T-helper 2 cell treated with Interferon-gamma antibody and Interleukin-4, amounts not matched to agents 5 μg/mL and 100 μg/mL, for 36 hours (primary cell): ENCODE data around the gene CAPN9.
"Not testable (repeated sequence)": the region's sequence is repeated elsewhere in the genome, so short reads cannot be mapped to it uniquely, and the experiment has no call there.

Source experiments
- DNase-seq: peaks from one replicate; pipeline ENCODE4 v3.0.0; 2021; ENCODE audit warnings: low spot score
- H3K27ac Mint-ChIP-seq: one replicate; pipeline ENCODE4 v1.8.0; 2021; ENCODE audit warnings: mild to moderate bottlenecking, mixed read lengths
- H3K27me3 Mint-ChIP-seq: one replicate; pipeline ENCODE4 v1.8.0; 2021; ENCODE audit warnings: low read depth, mixed read lengths
- H3K36me3 Mint-ChIP-seq: one replicate; pipeline ENCODE4 v1.8.0; 2021; ENCODE audit warnings: low read depth, mixed read lengths
- H3K4me1 Mint-ChIP-seq: one replicate; pipeline ENCODE4 v1.8.0; 2021; ENCODE audit warnings: low read depth, mixed read lengths
- H3K4me3 Mint-ChIP-seq: one replicate; pipeline ENCODE4 v1.8.0; 2022; ENCODE audit warnings: mild to moderate bottlenecking, moderate library complexity, mixed read lengths
- H3K9me3 Mint-ChIP-seq: one replicate; pipeline ENCODE4 v1.8.0; 2021; ENCODE audit warnings: mixed read lengths

The CAPN9 gene

GRCh38 chr1:230831771-230832170 is 84.6 kb downstream of the CAPN9 start:
- H3K27me3 Mint-ChIP-seq: peaks cover 2% of the 10 kb centered on the region
- H3K27ac Mint-ChIP-seq: no peak overlapping the region
- no peaks in the 10 kb centered on the region for H3K9me3 Mint-ChIP-seq
- no peak overlapping the region for H3K4me3 Mint-ChIP-seq
- DNase-seq: no peak
- H3K4me1 Mint-ChIP-seq: no peaks in the 10 kb centered on the region
- H3K36me3 Mint-ChIP-seq: no peaks in the 10 kb centered on the region

- Mint-ChIP-seq H3K4me1 (no peaks in the 10 kb centered on the region), H3K4me3 (no peak overlapping the region), H3K36me3 (no peaks in the 10 kb centered on the region), H3K27ac (no peak overlapping the region), H3K9me3 (no peaks in the 10 kb centered on the region), H3K27me3 (peaks cover 2% of the 10 kb centered on the region)
- no peak for DNase-seq
Observed at GRCh38 chr1:230832476-230832875, 85.3 kb downstream of the CAPN9 start.

GRCh38 chr1:230833511-230833910 is 86.3 kb downstream of the CAPN9 start:
- Mint-ChIP-seq H3K9me3 (no peaks in the 10 kb centered on the region), H3K36me3 (no peaks in the 10 kb centered on the region), H3K27ac (no peak overlapping the region), H3K4me1 (no peaks in the 10 kb centered on the region), H3K27me3 (peaks cover 2% of the 10 kb centered on the region), H3K4me3 (no peak overlapping the region)
- DNase-seq: no peak

- H3K4me1 Mint-ChIP-seq: no peaks in the 10 kb centered on the region
- no peak overlapping the region for H3K4me3 Mint-ChIP-seq
- no peaks in the 10 kb centered on the region for H3K36me3 Mint-ChIP-seq
- no peak overlapping the region for H3K27ac Mint-ChIP-seq
- no peaks in the 10 kb centered on the region for H3K9me3 Mint-ChIP-seq
- peaks cover 2% of the 10 kb centered on the region for H3K27me3 Mint-ChIP-seq
- DNase-seq: no peak
Observed at GRCh38 chr1:230834292-230834691, 87.1 kb downstream of the CAPN9 start.

GRCh38 chr1:230836347-230836746 is 89.2 kb downstream of the CAPN9 start:
- H3K9me3 Mint-ChIP-seq: no peaks in the 10 kb centered on the region
- no peaks in the 10 kb centered on the region for H3K36me3 Mint-ChIP-seq
- no peaks in the 10 kb centered on the region for H3K4me1 Mint-ChIP-seq
- H3K27me3 Mint-ChIP-seq: no peaks in the 10 kb centered on the region
- H3K27ac Mint-ChIP-seq: no peak overlapping the region
- no peak overlapping the region for H3K4me3 Mint-ChIP-seq
- DNase-seq: no peak

GRCh38 chr1:230836793-230837192 is 89.6 kb downstream of the CAPN9 start:
- no peak for DNase-seq
- no peaks in the 10 kb centered on the region for H3K4me1 Mint-ChIP-seq
- no peak overlapping the region for H3K4me3 Mint-ChIP-seq
- H3K9me3 Mint-ChIP-seq: no peaks in the 10 kb centered on the region
- no peak overlapping the region for H3K27ac Mint-ChIP-seq
- no peaks in the 10 kb centered on the region for H3K27me3 Mint-ChIP-seq
- no peaks in the 10 kb centered on the region for H3K36me3 Mint-ChIP-seq

GRCh38 chr1:230839173-230839572 is 92.0 kb downstream of the CAPN9 start:
- Mint-ChIP-seq H3K4me3 (no peak overlapping the region), H3K9me3 (no peaks in the 10 kb centered on the region), H3K27me3 (no peaks in the 10 kb centered on the region), H3K27ac (no peak overlapping the region), H3K4me1 (no peaks in the 10 kb centered on the region), H3K36me3 (no peaks in the 10 kb centered on the region)
- no peak for DNase-seq

GRCh38 chr1:230842801-230843200 is 95.6 kb downstream of the CAPN9 start:
- no peak for DNase-seq
- H3K27ac Mint-ChIP-seq: no peak overlapping the region
- H3K4me3 Mint-ChIP-seq: no peak overlapping the region
- H3K27me3 Mint-ChIP-seq: no peaks in the 10 kb centered on the region
- no peaks in the 10 kb centered on the region for H3K36me3 Mint-ChIP-seq
- no peaks in the 10 kb centered on the region for H3K4me1 Mint-ChIP-seq
- no peaks in the 10 kb centered on the region for H3K9me3 Mint-ChIP-seq

GRCh38 chr1:230843503-230844309 is 96.5 kb downstream of the CAPN9 start:
- H3K9me3 Mint-ChIP-seq: no peaks in the 10 kb centered on the region
- no peaks in the 10 kb centered on the region for H3K27me3 Mint-ChIP-seq
- DNase-seq: no peak
- no peaks in the 10 kb centered on the region for H3K4me1 Mint-ChIP-seq
- no peaks in the 10 kb centered on the region for H3K36me3 Mint-ChIP-seq
- H3K4me3 Mint-ChIP-seq: no peak overlapping the region
- H3K27ac Mint-ChIP-seq: no peak overlapping the region

GRCh38 chr1:230844561-230844960 is 97.4 kb downstream of the CAPN9 start:
- H3K4me1 Mint-ChIP-seq: no peaks in the 10 kb centered on the region
- no peak overlapping the region for H3K4me3 Mint-ChIP-seq
- H3K36me3 Mint-ChIP-seq: no peaks in the 10 kb centered on the region
- no peak overlapping the region for H3K27ac Mint-ChIP-seq
- H3K27me3 Mint-ChIP-seq: no peaks in the 10 kb centered on the region
- DNase-seq: no peak
- H3K9me3 Mint-ChIP-seq: no peaks in the 10 kb centered on the region

GRCh38 chr1:230845184-230845583 is 98.0 kb downstream of the CAPN9 start:
- not testable (repeated sequence) for H3K27me3 Mint-ChIP-seq, DNase-seq, H3K9me3 Mint-ChIP-seq, H3K4me3 Mint-ChIP-seq, H3K4me1 Mint-ChIP-seq, H3K27ac Mint-ChIP-seq, H3K36me3 Mint-ChIP-seq

- H3K27me3 Mint-ChIP-seq: no peaks in the 10 kb centered on the region
- no peaks in the 10 kb centered on the region for H3K4me1 Mint-ChIP-seq
- H3K36me3 Mint-ChIP-seq: no peaks in the 10 kb centered on the region
- no peak overlapping the region for H3K27ac Mint-ChIP-seq
- H3K9me3 Mint-ChIP-seq: no peaks in the 10 kb centered on the region
- H3K4me3 Mint-ChIP-seq: no peak overlapping the region
- DNase-seq: no peak
Observed at GRCh38 chr1:230848235-230848634, 101.0 kb downstream of the CAPN9 start.

- H3K27me3 Mint-ChIP-seq: no peaks in the 10 kb centered on the region
- H3K4me1 Mint-ChIP-seq: no peaks in the 10 kb centered on the region
- H3K9me3 Mint-ChIP-seq: no peaks in the 10 kb centered on the region
- no peak overlapping the region for H3K4me3 Mint-ChIP-seq
- no peak for DNase-seq
- no peaks in the 10 kb centered on the region for H3K36me3 Mint-ChIP-seq
- no peak overlapping the region for H3K27ac Mint-ChIP-seq
Observed at GRCh38 chr1:230849451-230850224, 102.5 kb downstream of the CAPN9 start.

- Mint-ChIP-seq H3K27ac (no peak overlapping the region), H3K36me3 (no peaks in the 10 kb centered on the region), H3K27me3 (no peaks in the 10 kb centered on the region), H3K4me3 (no peak overlapping the region), H3K4me1 (no peaks in the 10 kb centered on the region), H3K9me3 (no peaks in the 10 kb centered on the region)
- DNase-seq: no peak
Observed at GRCh38 chr1:230850547-230850946, 103.4 kb downstream of the CAPN9 start.
